Activated T-cell treated with anti-CD3 and anti-CD28 coated beads for 48 hours (primary cell): Measurements from ENCODE around the gene COLQ.

Experiments used
- DNase-seq: peaks from one replicate; pipeline ENCODE4 v3.0.0-alpha.2; 2020; ENCODE audit warnings: low read depth

COLQ gene

DNA sequence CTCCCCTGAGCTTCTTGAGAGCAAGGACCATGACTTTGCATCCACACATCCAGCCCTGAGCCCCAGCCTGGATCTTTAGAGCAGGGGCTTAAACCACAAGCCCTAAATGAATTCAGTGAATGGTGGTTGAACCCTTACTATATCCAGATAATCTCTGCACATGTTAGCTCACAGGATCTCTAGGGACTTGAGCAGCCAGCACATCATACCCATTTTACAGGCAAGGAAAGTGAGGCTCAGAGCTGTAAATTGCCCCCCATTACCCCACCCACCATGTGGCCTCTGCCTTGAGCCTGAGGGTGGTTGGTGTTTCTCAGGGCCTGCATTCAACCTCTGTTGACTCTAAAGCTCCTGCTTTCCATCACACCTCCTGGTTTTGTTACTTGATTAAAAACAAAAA is 66.5 kb downstream of the COLQ start:
- DNase-seq, result no peak

DNA sequence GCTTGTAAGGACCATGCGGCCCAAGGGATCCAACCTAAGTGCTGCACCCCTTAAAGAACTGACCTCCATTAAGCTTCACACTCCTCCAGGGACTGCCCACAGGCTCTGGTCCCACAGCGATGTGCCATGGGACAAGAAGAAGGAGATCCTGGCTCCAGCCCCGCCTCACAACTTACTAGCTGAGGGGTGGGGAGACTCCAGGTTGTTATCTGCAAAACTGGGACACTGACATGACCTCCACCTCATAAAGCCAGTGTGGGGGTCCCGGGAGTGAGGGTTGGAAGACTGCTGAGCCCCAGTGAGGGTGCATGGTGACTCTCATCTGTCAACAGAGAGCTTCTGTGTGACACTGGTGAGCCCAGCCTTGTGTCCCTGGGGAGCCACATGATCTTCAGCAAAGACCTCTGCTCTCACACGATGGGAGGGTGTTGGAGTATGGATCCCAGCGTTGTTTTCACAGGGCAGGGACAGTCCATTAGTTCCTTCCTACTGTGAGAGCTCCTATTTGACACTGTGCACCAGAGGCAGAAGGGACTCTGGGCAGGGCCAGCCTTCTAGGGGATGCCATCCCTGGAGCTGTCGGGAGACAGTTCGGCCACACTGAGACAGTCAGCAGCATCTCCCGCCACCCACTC is 67.4 kb downstream of the COLQ start:
- DNase-seq, result no peak

DNA sequence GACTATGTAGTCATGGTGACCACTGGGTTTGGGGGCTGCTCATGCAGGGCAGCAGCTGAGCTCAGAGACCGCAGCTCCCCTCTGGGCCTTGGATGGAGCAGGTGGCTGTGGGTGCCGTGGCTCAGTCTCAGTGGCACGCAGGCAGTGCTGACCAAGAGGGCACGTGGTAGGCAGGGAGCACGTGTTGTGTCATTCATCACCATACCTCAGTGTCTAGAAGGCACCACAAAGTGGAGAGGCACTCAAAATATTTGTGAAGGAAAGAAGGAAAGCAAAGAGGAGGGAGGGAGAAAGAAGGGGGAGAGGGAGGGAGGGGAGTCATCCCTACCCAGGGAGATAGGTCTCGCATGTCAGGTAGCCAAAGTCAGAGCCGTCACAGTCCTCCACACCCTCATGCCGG is 68.0 kb downstream of the COLQ start:
- no peak for DNase-seq

DNA sequence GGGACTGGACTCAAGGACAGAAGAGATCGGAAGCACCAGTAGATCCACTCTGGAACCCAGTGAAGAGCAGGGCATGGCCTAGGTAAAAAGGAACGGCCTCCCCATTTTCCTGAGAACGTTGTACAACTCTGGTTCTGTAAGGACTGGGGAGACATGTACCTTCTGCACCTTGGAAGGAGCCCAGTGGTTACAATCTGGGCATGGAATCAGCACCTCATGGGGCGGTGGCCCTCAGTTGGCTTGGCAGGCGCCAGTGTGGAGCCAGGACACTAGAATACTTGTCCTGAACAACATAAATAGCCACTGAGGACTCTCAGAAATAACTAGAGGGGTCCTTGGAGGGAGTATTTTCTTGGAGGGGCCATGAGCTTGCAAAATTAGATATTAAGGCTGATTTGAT is 68.5 kb downstream of the COLQ start:
- no peak for DNase-seq

DNA sequence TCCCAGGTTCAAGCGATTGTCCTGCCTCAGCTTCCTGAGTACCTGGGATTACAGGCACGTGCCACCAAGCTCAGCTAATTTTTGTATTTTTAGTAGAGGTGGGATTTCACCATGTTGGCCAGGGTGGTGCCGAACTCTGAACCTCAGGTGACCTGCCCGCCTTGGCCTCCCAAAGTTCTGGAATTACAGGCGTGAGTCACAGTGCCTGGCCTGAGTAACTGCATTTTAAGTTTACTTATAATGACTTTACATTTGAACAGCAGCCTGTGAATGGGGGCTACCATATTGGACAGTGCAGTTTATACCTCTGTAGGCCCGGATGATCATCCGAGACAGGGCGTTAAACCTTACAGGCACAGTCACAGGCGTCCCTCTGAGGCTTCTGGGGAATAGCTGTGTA is 69.3 kb downstream of the COLQ start:
- DNase-seq, result no peak

DNA sequence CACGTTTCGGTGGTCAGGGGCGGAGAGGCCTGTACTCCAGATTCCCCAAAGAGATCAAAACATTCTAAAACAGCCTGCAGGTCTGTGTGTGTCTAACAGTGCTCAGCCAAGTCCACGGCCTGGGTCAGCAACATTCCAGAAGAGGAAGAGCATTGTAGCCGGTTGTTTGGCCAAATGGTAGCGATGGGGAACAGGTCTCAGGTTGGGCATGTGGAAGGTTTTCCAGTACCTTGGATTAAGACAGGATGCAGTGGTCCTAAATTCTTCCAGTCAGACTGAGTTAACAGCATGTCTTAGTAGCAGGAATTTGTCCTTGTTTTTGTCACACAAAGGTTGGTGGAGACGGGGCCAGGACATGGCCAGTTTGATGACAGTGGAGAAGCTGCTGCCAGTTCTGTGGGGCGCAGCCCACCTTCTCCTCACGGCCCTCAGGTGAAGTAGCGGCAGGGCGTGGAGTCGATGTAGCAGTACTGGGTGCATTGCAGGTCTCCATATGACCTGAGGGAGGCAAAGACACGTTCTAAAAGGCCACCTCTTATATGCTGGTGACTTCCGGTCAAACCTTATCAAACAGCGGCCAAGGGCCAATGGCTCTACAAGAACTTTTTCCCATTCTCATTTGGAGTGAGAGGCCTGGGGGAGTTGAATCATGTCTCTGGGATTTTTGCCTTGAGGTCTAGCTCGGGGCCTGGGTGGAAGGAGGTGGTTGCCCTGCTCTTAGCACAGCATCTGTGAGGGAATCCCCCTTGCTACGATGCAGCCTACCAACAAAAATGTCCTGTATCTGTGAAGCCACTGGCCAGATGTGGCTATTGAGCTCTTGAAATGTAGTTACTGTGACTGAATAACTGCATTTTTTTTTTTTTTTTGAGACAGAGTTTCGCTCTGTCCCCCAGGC is 70.0 kb downstream of the COLQ start:
- no peak for DNase-seq

DNA sequence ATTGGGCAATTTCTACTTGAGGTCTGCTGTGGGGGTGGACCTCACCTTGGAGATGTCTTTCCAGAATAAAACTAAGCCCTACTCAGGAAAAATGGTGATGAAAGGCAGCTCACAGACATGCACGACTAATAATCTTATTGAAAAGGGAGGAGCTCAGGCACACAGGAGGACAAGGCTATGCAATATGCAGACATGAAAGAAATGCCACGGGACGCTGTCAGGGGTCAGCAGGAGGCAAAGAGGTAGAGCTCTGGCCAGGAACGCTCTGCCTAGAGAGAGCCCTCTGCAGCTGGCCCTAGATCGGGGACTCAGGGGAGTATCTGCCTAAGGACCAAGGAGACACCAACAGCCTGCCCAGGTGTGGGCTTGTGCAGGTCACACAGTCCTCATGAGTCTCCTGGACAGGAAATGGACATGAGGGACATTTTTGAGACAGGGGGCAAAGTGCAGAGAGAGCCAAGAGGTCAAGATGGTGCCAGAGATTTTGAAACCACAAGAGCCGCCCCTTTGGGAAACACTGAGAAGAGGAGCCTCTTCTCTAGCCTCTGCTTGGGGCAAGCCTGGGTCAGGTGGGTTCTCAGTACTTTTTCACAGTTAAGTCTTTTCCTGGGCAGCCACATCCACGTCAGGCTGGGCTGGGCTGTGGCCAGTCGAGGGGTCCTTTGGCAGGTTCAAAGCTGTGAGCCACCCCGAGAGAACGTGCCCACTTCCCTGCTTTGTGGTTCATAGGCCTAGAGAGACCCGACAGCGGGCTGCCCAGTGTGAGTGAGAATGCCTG is 70.9 kb downstream of the COLQ start:
- DNase-seq, result no peak

DNA sequence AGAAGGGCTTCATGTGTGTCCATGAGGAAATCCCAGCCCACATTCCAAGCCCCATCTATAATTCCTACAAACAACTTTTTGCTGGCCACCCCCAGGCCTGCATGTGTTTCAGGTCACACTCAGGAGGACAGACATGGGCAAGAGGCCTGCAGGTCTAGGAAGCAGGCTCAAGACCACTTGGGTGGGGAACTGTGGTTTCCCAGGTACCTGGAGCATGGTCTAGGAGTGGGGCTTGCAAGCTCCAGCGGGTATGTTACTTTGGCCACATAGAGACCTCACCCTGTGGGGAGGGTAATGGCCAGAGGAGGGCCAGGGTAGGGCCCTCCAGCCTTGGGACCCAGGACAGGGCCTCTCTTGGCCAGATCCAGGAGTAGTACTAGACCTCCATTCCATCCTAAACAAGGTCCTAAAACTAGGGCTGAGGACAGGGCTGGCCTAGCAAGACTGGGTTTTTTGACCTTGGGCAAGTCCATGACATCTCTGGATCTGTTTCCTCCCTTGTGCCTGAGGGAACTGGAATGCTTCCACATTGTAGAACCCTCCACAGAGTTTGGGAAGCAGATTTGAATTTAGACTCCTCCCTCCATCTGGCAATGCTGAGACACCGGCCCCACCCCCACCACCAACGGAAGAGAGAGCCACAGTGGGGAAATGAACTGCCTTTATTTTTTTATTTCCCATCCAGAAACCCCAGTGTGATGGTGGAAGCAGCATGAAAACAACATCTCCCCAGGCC is 71.8 kb downstream of the COLQ start:
- DNase-seq, result no peak

DNA sequence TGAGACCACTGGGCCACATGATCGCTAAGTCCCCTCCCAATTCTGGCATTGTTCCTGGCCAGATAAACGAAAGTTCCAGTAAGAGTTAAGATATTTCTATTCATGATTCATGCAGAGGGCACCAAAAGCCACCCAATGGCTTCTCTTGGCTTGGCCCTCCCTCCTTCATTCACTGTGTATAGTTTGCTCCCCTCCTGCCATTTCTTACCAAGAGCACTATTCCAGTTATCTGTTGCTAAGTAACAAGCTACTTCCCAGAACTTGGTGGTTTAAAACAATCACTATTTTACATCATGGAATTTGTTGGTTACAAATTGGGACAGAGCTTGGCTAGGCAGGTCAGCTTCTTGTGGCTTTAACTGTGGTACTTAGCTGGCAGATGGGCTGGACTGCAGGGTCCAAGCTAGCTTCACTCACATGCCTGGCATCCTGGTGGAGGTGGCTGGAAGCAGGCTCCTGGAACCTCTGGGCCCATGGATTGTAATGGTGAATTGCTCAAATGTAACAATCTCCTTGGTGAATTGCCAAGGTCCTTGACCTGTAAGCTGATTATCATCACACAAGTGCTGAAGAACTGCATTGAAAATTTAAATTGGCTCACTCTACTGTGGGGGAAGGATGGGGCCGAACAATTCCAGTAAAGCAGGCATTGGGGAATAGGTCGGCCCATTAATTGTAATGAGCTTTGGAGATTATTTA is 77.5 kb downstream of the COLQ start:
- DNase-seq, result no peak

DNA sequence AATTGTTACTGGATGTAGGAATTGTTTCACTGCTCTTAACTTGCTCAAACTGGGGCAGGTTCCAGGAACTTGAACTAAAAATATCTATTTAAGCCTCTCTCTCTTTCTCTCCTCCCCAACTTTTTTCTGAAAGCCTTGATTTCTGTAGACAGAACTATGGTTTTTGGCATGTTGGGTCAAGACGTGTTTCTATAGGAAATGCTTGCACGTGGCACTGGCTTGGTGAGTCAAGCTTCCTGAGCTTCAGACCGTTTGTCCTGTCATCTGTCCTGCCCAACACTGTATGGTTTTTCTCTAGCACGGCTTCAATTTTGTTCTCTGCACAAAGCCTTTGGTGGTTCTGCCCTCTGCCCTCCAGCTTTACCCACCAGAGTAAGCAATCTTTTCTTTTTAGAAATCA is 80.6 kb downstream of the COLQ start:
- no peak for DNase-seq

DNA sequence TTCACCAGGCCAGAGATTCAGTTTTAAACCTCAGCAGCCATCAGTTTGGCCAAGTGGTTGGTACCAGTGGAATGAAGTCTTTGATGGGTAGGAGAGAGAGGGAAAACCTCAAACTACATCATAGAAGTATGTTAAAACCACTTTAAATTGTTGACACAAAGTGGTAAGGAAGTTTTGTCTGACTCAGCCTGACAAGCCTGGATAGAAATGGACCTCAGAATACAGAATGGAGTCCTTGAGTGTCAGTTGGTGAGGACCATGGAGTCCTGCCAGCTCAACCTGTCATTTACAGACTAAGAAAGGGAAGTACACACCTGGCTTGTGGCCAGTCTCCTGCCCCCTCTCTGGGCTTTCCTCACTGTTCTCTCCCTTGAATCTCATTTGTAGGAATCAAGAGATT is 82.0 kb downstream of the COLQ start:
- DNase-seq, result no peak

DNA sequence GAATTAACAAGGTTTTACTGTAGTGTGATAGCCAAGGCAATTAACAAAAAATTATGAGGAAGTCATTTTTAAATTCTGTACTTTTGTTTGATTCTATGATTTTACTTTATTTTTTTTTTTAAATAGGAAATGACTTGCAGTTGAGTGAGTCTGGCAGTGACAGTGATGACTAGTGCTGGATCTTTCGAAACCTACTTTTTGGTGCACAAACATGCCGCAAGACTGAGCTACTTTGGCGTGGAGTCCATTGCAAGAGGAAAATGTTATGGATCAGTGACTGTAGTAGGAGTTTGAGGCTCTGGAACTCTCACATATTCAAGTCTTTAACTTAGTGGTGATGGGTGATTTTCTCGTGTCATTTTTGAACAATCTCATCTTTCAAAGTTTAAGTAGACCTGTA is 82.5 kb downstream of the COLQ start:
- DNase-seq, result no peak

DNA sequence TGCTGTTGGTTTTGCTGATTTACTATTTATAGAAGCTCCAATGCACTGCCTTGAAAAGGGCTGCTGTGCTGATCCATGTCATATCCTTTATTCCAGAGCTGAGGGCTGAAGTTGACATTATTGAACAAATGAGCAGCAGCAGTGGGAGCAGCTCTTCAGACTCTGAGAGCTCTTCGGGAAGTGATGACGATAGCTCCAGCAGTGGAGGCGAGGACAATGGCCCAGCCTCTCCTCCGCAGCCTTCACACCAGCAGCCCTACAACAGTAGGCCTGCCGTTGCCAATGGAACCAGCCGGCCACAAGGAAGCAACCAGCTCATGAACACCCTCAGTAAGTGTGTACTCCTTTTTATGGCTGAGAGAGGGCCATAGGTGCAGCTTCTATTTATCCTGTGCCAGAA is 85.3 kb downstream of the COLQ start:
- DNase-seq, result no peak

DNA sequence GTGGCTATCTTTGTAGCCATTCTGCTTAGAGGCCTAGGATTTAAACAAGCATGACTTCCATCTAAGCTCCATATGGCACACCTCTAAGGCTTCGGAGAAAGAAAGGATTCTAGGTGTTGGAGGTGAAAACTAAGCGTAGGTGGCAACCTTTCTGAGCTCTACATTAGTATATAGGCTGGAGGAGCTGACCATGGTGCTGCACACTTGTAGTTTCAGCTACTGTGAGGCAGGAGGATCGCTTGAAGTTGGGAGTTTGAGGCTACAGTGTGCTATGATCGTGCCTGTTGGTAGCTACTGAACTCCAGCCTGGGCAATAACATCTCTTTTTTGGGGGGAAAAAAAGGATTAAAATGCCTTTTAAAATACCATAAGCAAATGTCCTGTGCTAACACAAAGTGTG is 86.8 kb downstream of the COLQ start:
- DNase-seq, result no peak

DNA sequence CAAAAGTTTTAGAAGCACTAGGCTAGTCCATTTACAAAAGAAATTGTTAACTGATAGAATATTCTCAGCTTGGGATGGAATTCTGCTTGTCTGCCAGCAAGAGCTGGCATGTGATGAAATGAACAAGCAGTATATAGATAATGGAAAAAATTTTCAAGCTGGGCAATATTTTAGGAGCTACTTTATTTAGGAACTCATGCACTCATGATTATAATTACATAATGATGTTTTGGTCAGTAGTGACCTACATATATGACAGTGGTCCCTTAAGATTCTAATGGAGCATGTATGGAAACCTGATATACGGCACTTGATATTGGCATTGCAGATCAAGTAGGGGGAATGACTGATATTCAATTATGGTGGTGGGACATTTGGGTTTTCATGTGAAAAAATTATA is 88.0 kb downstream of the COLQ start:
- DNase-seq, result no peak

DNA sequence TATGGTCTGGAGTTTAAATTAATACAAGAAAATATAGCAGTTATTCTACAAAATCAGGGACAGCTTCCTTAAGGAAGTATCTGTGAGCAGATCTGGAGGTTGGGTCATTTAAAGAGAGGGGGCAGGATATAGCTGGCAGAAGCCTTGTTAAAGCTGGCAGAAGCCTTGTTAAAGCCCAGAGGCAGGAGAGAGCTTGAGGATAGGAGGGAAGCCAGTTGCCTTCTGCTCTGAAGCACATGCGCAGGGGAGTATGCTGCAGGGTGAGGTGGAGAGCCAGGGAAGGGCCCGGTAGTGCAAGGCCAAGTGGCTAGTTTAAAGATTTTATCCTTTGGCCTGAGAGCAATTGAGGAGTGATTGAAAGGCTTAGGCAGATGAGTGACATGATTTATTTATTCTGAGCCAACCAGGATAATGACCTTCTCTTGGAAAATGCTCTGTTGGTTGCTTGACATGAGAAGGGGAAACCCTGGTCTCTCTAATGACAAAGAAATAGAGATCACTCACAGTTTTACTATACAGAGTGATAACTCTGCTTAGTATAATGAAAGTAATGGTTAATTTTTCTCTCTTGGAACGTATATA is 90.2 kb downstream of the COLQ start:
- no peak for DNase-seq

DNA sequence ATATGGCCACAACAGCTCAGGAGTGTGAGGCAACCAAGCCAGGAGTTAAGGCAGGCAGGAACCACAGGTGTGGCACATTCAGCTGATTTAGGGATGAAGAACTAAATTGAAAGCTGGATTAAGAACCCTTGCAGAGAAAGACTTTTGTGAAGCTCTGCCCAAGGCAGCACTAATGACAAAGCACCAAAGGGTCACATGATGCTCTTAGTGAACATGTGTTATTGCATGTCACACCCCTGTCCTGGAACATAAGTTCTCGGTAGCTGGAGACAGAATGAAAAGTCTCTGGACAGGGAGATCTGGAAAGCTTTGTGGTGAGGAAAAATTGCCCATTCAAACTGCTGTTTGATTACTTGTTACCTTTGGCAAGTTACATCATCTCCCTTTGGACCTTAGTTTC is 90.9 kb downstream of the COLQ start:
- no peak for DNase-seq

DNA sequence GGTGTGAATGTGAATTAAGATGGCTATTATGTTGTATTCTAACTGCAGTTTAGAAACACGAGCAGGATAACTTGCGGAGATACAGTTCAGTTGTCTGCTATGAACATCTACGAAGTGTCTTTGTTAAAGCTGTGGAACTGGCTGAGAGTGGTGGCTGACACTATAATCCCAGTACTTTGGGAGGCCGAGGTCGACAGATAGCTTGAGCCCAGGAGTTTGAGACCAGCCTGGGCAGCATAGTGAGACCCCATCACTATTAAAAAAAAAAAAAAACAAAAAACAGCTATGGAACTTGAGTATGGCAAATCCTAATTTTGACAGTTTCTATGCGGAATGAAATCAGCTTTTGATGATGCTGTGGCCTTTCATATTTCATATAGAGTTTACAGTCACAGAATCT is 92.4 kb downstream of the COLQ start:
- DNase-seq, result no peak

DNA sequence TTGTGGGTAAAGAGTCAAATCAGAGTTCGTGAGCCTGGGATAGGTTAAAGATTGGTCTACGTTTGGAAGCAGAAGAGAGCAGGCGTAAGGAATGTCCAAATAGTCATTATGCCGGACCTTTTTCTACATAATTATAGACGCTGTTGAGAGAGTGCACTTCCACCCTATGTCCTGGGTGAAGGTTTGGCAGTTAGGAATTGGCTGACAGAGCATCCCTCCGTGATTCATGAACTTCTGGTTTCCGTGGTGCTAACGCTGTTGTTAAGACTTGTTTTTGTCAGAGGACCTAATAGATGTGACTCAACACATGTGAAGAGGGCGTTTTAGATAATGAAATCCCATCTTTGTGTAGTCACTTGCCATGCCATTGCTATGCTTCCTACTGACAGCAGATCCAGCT is 93.0 kb downstream of the COLQ start:
- peak; percentile 7 for DNase-seq

DNA sequence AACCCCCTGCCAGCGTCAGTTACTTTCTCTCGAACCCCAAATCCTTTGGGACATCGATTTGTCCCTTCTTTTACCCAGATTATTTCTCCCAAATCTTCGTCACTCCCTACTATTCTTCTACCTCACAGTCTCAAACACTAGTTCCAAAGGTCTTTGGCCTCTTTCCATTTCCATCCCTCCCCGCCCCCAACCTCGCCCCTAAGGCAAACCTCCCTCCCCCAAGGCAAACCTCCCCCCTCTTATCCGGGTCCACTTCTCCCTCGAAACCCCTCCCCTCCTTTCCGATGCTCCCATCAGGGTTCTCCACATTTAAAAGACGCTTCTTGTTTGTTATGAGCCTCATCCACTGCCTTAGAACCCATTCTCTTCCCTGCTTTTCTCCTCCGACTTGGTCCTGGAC is 93.5 kb downstream of the COLQ start:
- no peak for DNase-seq

DNA sequence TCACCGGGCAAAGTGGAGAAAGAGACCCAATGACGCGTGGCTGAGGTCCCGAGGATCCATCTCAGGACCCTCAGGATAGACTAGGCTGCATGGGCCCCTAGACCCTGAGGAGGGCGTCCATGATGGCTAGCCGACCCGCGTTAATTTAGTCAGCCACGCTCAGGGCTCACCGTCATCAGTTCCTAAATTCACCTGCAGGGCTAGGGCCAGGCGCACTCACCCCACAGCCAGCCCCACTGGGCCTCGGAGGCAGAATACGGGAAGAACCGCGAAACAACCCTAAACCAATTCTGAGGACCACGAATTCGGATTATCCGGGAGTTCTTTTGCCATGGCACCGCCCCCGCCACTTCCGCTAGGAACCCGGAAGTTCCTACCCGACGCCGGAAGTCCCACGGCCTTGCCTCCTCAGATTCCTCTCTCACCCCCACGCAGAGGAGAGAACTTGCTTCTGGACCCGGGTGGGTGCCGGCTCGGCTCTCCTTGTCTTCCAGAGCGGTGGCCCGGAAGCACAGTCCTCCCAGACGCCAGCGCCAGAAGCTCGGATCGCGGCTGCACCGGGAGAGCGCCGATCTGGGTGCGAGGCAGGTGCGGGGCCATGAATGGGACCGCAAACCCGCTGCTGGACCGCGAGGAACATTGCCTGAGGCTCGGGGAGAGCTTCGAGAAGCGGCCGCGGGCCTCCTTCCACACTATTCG is 94.2 kb downstream of the COLQ start, which contains the start of the genes EAF1 and METTL6:
EAF1 (plus strand) TSS at position 417 of the 699 bp plus-strand sequence; CDS start at position 599, 182 bp downstream.
METTL6 (minus strand) TSS at position 363 of the 699 bp plus-strand sequence. CDS start 1,033 bp downstream, outside the sequence.
- DNase-seq, result peak; percentile 83
